ENCODE measurements around the gene ALG12. TPM values are rescaled to one million over a fixed set of nuclear protein-coding genes. Genes with fewer than 3 reads are reported as not detected.

The ALG12 gene
- total and polyA plus RNA-seq, 2 of the 8 experiments (the other 6 are each of a cell fraction or from before 2014, with no cell fraction given): 13.4 to 22.5 TPM

- no peak for TF ChIP-seq CHD7 (IDR thresholded peaks at IDR 0.05; ENCODE audit: insufficient replicate concordance, low read length)
- TF ChIP-seq SP2 (IDR thresholded peaks at IDR 0.05; ENCODE audit: low read length): no peak
Measured at GRCh38 chr22:49910229-49911155, 7.7 kb downstream of the ALG12 start (continued).

Measured in H1 (cell line).